Measurements from ENCODE around the gene PLEKHJ1.

DNA sequence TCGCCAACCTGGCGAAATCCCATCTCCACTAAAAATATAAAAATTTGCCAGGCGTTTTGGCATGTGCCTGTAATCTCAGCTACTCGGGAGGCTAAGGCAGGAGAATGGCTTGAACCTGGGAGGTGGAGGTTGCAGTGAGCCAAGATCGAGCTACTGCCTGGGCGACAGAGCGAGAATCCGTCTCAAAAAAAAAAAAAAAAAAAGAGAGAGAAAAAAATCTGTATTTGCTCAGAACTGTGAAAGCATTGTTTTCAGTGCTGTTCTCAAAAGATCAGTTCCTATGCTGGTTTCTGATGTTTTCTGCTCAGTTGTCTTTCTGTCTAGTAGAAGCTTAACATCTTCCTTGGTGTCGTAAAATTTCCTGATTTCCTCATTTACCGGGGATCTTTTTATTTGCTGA lies 3.0 kb upstream of the PLEKHJ1 start:
- TF ChIP-seq, protein P1, sequence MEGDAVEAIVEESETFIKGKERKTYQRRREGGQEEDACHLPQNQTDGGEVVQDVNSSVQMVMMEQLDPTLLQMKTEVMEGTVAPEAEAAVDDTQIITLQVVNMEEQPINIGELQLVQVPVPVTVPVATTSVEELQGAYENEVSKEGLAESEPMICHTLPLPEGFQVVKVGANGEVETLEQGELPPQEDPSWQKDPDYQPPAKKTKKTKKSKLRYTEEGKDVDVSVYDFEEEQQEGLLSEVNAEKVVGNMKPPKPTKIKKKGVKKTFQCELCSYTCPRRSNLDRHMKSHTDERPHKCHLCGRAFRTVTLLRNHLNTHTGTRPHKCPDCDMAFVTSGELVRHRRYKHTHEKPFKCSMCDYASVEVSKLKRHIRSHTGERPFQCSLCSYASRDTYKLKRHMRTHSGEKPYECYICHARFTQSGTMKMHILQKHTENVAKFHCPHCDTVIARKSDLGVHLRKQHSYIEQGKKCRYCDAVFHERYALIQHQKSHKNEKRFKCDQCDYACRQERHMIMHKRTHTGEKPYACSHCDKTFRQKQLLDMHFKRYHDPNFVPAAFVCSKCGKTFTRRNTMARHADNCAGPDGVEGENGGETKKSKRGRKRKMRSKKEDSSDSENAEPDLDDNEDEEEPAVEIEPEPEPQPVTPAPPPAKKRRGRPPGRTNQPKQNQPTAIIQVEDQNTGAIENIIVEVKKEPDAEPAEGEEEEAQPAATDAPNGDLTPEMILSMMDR (IDR thresholded peaks at IDR 0.05) = no peak
- TF ChIP-seq POLR2A (IDR thresholded peaks at IDR 0.05) = no peak
